NOMO-1 treated with DMSO at 0.1 percent for 48 hours (cell line): Measurements from ENCODE around the gene ADCYAP1R1.

Experiments
- DNase-seq: peaks from one replicate; lab custom pipeline; 2025; ENCODE audit not compliant: unreplicated experiment; lab: John Stamatoyannopoulos, UW

ADCYAP1R1 gene

GRCh38 chr7:31051598-31052486, at the start of gene ADCYAP1R1:
ADCYAP1R1 (plus strand) TSS chr7:31052308; CDS start chr7:31063265, 10,957 bp downstream.
- no peak for DNase-seq

- no peak for DNase-seq
Measured at GRCh38 chr7:31003097-31003496, 49.0 kb upstream of the ADCYAP1R1 start.

GRCh38 chr7:31003721-31004120, 48.4 kb upstream of the ADCYAP1R1 start:
- no peak for DNase-seq

GRCh38 chr7:31004393-31004792, 47.7 kb upstream of the ADCYAP1R1 start:
- no peak for DNase-seq

GRCh38 chr7:31006857-31007256, 45.3 kb upstream of the ADCYAP1R1 start:
- DNase-seq, result no peak

GRCh38 chr7:31007634-31008033, 44.5 kb upstream of the ADCYAP1R1 start:
- DNase-seq, result no peak

- DNase-seq, result no peak
Measured at GRCh38 chr7:31014826-31015225, 37.3 kb upstream of the ADCYAP1R1 start.

- DNase-seq, result no peak
Measured at GRCh38 chr7:31017032-31017675, 35.0 kb upstream of the ADCYAP1R1 start.

GRCh38 chr7:31017721-31018120, 34.4 kb upstream of the ADCYAP1R1 start:
- DNase-seq, result no peak

GRCh38 chr7:31019509-31019908, 32.6 kb upstream of the ADCYAP1R1 start:
- no peak for DNase-seq

GRCh38 chr7:31020161-31020560, 31.9 kb upstream of the ADCYAP1R1 start:
- no peak for DNase-seq

- no peak for DNase-seq
Measured at GRCh38 chr7:31020652-31021051, 31.5 kb upstream of the ADCYAP1R1 start.

GRCh38 chr7:31022117-31022516, 30.0 kb upstream of the ADCYAP1R1 start:
- DNase-seq, result no peak

GRCh38 chr7:31022726-31023125, 29.4 kb upstream of the ADCYAP1R1 start:
- DNase-seq, result no peak

GRCh38 chr7:31023877-31024276, 28.2 kb upstream of the ADCYAP1R1 start:
- DNase-seq, result no peak

GRCh38 chr7:31027161-31027965, 24.7 kb upstream of the ADCYAP1R1 start:
- DNase-seq, result no peak

GRCh38 chr7:31028006-31028405, 24.1 kb upstream of the ADCYAP1R1 start:
- no peak for DNase-seq

GRCh38 chr7:31028417-31028992, 23.6 kb upstream of the ADCYAP1R1 start:
- DNase-seq, result no peak

GRCh38 chr7:31029251-31030042, 22.7 kb upstream of the ADCYAP1R1 start:
- no peak for DNase-seq

GRCh38 chr7:31033674-31034300, 18.3 kb upstream of the ADCYAP1R1 start:
- no peak for DNase-seq
